ENCODE measurements around the gene BCL11A. TPM values are rescaled to one million over a fixed set of nuclear protein-coding genes. Genes with fewer than 3 reads are reported as not detected.

Gene BCL11A
- polyA plus RNA-seq, 1 donor (not counting 4 experiments of a cell fraction or from before 2014, with no cell fraction given) = 5.0 TPM

DNA sequence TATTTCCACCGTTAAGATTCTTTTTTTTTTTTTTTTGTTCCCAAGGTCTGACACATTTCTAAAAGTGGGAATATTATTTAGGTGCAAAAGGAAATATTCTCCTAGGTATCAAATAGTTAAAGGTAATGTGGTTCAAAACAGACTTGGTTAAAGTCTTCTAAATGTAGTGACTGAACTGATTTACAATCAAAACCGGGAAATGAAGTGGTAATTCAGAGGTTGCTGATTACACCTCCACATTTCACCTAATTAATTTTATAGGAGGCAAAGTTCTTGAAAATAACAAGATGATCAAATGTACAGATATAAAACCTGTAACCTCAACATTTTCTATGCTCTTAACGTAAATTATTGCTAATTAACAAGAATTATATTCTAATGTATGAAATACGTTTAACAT, 5.1 kb downstream of the BCL11A start:
- H3K27me3 ChIP-seq (ENCODE audit: control insufficient read depth, extremely low read depth, insufficient read depth, low read length) = no peaks in the 10 kb centered on the region
- peak overlapping the region; percentile 94 for H3K4me2 ChIP-seq (ENCODE audit: control insufficient read depth, extremely low read depth, insufficient read depth, low read depth, low read length)
- peaks cover 65% of the 10 kb centered on the region for H3K79me2 ChIP-seq (ENCODE audit: control insufficient read depth, insufficient read depth, low read length)
- H3K9ac ChIP-seq (ENCODE audit: control insufficient read depth, extremely low read depth, insufficient read depth, low read length) = peak overlapping the region; percentile 85
- dilution Hi-C loops (cut with MboI; ENCODE audit: extremely low pct_ligation_motif_present, low sequenced_read_pairs) = no loop called here
- FAIRE-seq (no peak), DNase-seq (ENCODE audit: low read depth, low spot score) (no peak)
- no peak for TF ChIP-seq EZH2 (IDR thresholded peaks at IDR 0.05; ENCODE audit: low read length)
- TF ChIP-seq, protein P1, sequence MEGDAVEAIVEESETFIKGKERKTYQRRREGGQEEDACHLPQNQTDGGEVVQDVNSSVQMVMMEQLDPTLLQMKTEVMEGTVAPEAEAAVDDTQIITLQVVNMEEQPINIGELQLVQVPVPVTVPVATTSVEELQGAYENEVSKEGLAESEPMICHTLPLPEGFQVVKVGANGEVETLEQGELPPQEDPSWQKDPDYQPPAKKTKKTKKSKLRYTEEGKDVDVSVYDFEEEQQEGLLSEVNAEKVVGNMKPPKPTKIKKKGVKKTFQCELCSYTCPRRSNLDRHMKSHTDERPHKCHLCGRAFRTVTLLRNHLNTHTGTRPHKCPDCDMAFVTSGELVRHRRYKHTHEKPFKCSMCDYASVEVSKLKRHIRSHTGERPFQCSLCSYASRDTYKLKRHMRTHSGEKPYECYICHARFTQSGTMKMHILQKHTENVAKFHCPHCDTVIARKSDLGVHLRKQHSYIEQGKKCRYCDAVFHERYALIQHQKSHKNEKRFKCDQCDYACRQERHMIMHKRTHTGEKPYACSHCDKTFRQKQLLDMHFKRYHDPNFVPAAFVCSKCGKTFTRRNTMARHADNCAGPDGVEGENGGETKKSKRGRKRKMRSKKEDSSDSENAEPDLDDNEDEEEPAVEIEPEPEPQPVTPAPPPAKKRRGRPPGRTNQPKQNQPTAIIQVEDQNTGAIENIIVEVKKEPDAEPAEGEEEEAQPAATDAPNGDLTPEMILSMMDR (optimal IDR thresholded peaks at IDR 0.05 in 1 of 3, IDR thresholded peaks at IDR 0.05 in 1 of 3, conservative IDR thresholded peaks at IDR 0.05 in 1 of 3; ENCODE audit: extremely low read depth in 1 of 3, insufficient read depth in 2 of 3, low read length in 3 of 3) = no peak
- H3K9me1 ChIP-seq (ENCODE audit: control insufficient read depth, extremely low read depth, insufficient read depth, low read length) = no peaks in the 10 kb centered on the region
- H3K4me1 ChIP-seq (ENCODE audit: control insufficient read depth, extremely low read depth, insufficient read depth, low read length) = peaks cover 49% of the 10 kb centered on the region
- peaks cover 0 to 3% of the 10 kb centered on the region in 2 experiments for H3K36me3 ChIP-seq (ENCODE audit: control insufficient read depth in 2 of 2, extremely low read depth in 1 of 2, insufficient read depth in 2 of 2, low read length in 2 of 2)
- H3K27ac ChIP-seq (ENCODE audit: control insufficient read depth, insufficient read depth, low read length) = peak overlapping the region; percentile 78
- H3K4me3 ChIP-seq (ENCODE audit: control insufficient read depth in 2 of 3, extremely low read depth in 1 of 3, insufficient read depth in 2 of 3, low read depth in 1 of 3, low read length in 3 of 3) = peak overlapping the region in 2 of 3 experiments; percentile 85 to 91
- H4K20me1 ChIP-seq (ENCODE audit: control insufficient read depth, extremely low read depth, insufficient read depth, low read length) = no peaks in the 10 kb centered on the region
- H3K9me3 ChIP-seq (ENCODE audit: control insufficient read depth, low read depth, low read length) = no peaks in the 10 kb centered on the region
- no peak overlapping the region for H2AFZ ChIP-seq (ENCODE audit: control insufficient read depth, low read length)

DNA sequence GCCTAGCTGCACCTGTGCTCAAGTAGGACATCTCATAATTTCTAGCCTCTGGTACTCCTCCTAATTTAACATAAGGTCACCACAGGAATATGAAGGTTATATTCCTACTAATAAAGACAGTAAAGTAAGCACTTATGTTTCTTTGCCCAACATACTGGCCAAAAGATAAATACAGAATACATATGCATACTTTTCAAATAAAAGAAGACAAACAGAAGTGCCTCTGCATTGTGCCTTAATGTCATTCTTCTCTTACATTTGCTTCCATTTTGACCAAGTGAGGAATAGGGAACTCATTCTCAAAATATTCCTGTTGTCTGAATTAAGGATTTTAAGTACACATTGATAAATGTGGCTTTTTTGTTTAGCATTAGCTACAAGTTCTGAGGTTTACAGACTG, 5.6 kb downstream of the BCL11A start:
- FAIRE-seq (no peak), DNase-seq (ENCODE audit: low read depth, low spot score) (no peak)
- H3K4me3 ChIP-seq (ENCODE audit: control insufficient read depth in 2 of 3, extremely low read depth in 1 of 3, insufficient read depth in 2 of 3, low read depth in 1 of 3, low read length in 3 of 3) = no peak overlapping the region
- no peaks in the 10 kb centered on the region for H3K9me3 ChIP-seq (ENCODE audit: control insufficient read depth, low read depth, low read length)
- no peak overlapping the region for H3K9ac ChIP-seq (ENCODE audit: control insufficient read depth, extremely low read depth, insufficient read depth, low read length)
- dilution Hi-C loops (cut with MboI; ENCODE audit: extremely low pct_ligation_motif_present, low sequenced_read_pairs) = no loop called here
- no peaks in the 10 kb centered on the region for H3K27me3 ChIP-seq (ENCODE audit: control insufficient read depth, extremely low read depth, insufficient read depth, low read length)
- H3K4me1 ChIP-seq (ENCODE audit: control insufficient read depth, extremely low read depth, insufficient read depth, low read length) = peaks cover 53% of the 10 kb centered on the region
- TF ChIP-seq, protein P1 (optimal IDR thresholded peaks at IDR 0.05 in 1 of 3, IDR thresholded peaks at IDR 0.05 in 1 of 3, conservative IDR thresholded peaks at IDR 0.05 in 1 of 3; ENCODE audit: extremely low read depth in 1 of 3, insufficient read depth in 2 of 3, low read length in 3 of 3) = no peak
- no peak for TF ChIP-seq EZH2 (IDR thresholded peaks at IDR 0.05; ENCODE audit: low read length)
- H3K36me3 ChIP-seq (ENCODE audit: control insufficient read depth in 2 of 2, extremely low read depth in 1 of 2, insufficient read depth in 2 of 2, low read length in 2 of 2) = peaks cover 0 to 3% of the 10 kb centered on the region in 2 experiments
- no peak overlapping the region for H3K27ac ChIP-seq (ENCODE audit: control insufficient read depth, insufficient read depth, low read length)
- no peak overlapping the region for H2AFZ ChIP-seq (ENCODE audit: control insufficient read depth, low read length)
- peaks cover 66% of the 10 kb centered on the region for H3K79me2 ChIP-seq (ENCODE audit: control insufficient read depth, insufficient read depth, low read length)
- no peaks in the 10 kb centered on the region for H3K9me1 ChIP-seq (ENCODE audit: control insufficient read depth, extremely low read depth, insufficient read depth, low read length)
- H3K4me2 ChIP-seq (ENCODE audit: control insufficient read depth, extremely low read depth, insufficient read depth, low read depth, low read length) = peak overlapping the region; percentile 94
- H4K20me1 ChIP-seq (ENCODE audit: control insufficient read depth, extremely low read depth, insufficient read depth, low read length) = no peaks in the 10 kb centered on the region

Measured in keratinocyte (primary cell).